ENCODE measurements around the gene GPR32.
A peak's percentile ranks its signal among the peaks of the same experiment; 100 is the strongest.
"Not testable (repeated sequence)": the region's sequence is repeated elsewhere in the genome, so short reads cannot be mapped to it uniquely, and the experiment has no call there.

Gene GPR32, protein sequence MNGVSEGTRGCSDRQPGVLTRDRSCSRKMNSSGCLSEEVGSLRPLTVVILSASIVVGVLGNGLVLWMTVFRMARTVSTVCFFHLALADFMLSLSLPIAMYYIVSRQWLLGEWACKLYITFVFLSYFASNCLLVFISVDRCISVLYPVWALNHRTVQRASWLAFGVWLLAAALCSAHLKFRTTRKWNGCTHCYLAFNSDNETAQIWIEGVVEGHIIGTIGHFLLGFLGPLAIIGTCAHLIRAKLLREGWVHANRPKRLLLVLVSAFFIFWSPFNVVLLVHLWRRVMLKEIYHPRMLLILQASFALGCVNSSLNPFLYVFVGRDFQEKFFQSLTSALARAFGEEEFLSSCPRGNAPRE

GRCh38 chr19:50770164-50770563 is at the start of gene GPR32:
Gene GPR32 (plus strand): TSS chr19:50770464. CDS start chr19:50770601, 137 bp downstream.
- DNase-seq: not testable (repeated sequence)

DNA sequence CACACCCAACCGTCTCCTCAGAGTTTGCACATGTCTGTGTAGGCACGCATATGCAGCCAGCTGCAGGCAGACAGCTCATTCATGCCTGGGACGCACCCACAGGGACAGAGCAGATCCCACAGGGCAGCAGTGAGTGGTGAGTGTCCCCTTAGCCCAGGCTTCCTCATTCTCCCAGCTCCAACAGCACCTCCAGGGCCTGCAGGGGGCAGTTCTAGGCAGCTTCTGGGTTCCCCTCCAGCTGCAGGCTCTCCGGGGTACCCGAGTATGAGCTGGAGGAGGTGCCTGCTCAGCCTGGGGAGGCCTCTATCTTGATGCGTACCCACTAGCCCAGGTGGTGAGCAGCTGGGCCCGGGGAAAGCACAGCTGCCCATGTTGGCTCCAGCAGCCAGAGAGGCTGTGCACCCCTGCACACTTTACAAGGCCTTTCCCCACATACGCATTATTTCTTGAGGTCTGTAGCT is 49.3 kb upstream of the GPR32 start:
- no peak for DNase-seq

DNA sequence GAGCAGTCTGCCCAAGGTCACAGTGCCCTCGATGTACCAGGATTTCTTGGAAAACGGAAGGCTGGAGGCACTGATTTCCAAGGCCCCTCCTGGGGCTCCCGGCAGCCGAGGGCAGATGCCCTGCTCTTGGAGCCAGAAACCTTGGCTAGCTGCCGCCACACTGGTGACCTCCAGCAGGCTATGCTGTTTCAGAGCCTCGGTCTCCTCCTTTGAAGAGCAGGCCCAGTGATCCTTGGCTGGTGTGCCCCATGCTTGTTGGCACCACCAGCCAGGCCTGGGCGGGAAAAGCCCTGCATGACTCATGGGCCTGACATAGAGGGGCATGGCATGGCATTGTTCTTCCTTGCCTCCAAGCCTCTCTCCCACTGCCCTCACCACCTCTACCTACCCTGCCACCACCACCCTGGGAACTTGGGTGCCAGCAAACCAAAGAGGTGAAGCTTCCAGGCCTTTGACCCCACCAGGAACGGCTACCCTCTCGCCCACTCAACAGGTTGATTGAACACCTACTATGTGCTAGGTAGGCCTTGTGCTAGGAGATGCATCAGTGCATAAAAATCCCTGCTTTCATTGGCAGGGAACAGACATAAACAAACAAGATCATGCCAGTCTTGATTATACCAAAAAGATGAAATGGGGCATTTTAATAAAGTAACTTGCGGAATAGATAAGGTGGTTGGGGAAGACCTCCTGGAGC is 48.7 kb upstream of the GPR32 start:
- no peak for DNase-seq

GRCh38 chr19:50722201-50723013 is 47.9 kb upstream of the GPR32 start:
- DNase-seq: no peak

DNA sequence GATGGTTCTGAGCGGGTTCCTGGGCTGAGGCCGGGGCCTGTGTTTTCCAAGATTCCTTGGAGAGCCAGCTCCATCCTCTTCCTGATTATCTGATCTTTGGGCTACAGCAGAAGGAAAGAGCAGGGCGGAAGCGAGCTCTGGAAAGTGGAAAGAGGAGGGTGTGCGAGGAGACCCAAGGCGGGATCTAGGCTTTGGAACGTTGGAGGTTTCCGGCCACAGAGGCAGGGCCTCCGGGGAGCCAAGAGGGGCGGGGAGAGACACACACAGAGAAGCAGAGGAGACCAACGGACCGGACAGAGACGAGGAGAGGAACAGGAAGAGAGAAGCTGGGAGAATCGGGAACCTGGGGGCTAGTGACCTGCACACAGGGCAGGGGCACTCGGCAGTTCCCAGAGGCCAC is 47.2 kb upstream of the GPR32 start, which contains the start of gene CLEC11A:
CLEC11A (plus strand) TSS at position 296 of the 400 bp plus-strand sequence. CDS start 162 bp downstream, outside the sequence.
- DNase-seq: no peak

DNA sequence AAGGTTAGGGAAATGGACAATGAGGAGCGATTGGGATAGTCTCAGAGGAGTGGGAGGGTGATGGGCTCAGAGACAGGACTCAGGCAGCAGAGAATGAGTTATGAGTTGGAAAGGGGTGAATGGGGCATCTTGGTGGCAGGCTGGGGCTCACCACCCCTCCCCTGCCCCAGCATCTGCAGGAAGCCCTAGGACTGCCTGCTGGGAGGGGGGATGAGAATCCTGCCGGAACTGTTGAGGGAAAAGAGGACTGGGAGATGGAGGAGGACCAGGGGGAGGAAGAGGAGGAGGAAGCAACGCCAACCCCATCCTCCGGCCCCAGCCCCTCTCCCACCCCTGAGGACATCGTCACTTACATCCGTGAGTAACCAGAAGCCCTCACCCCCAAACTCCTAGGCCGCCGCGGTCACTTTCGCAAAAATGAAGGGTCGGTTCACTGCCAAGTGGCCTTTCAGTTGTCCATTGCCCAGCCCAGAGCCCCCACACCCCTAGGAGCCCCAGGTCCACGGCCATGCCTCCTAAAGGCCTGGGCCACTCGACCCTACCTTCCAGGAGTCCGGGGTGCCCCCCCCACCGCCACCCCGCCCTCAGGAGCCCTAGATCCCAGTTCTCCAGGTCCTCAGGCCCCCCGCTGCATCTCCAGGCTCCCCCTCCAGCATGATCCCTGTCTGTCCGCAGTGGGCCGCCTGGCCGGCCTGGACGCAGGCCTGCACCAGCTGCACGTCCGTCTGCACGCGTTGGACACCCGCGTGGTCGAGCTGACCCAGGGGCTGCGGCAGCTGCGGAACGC is 46.3 kb upstream of the GPR32 start:
- no peak for DNase-seq

DNA sequence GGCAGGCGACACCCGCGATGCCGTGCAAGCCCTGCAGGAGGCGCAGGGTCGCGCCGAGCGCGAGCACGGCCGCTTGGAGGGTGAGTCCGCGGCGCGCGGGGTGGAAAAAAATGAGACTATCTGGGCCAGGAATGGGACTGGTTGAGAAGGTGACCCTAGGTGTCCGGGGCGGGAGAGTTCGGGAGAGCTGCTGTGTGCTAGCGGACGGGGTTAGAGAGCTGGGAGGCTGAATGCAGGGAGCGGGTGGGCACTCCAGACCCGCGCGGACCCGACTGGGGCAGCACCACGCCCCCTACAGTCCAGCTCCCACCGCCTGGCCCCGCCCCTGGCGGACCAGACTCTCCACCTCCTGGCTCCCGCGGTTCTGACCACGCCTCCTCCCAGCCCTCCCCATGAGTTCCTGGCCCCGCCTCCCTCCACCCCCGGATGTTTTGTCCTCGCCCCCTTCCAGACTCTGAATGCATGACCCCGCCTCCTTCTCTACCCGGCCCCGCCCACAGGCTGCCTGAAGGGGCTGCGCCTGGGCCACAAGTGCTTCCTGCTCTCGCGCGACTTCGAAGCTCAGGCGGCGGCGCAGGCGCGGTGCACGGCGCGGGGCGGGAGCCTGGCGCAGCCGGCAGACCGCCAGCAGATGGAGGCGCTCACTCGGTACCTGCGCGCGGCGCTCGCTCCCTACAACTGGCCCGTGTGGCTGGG is 45.6 kb upstream of the GPR32 start:
- peak; percentile 96 for DNase-seq

- no peak for DNase-seq
Measured at GRCh38 chr19:50725218-50725910, 44.9 kb upstream of the GPR32 start.

DNA sequence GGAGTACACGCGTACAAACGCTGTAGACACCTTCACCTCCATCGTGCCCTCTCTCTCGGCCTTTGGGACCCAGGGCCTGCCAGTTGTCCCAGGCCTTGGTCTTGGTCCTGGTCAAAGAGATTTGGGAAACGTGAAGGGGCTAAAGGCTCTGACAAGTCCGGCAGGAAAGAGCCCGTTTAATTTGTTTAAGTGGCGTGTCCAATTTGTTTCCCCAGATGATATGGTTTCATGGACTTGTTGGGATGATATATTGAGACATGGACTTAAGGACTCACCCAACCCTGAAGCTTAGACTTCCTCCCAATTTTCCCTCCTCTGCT is 44.4 kb upstream of the GPR32 start:
- no peak for DNase-seq

DNA sequence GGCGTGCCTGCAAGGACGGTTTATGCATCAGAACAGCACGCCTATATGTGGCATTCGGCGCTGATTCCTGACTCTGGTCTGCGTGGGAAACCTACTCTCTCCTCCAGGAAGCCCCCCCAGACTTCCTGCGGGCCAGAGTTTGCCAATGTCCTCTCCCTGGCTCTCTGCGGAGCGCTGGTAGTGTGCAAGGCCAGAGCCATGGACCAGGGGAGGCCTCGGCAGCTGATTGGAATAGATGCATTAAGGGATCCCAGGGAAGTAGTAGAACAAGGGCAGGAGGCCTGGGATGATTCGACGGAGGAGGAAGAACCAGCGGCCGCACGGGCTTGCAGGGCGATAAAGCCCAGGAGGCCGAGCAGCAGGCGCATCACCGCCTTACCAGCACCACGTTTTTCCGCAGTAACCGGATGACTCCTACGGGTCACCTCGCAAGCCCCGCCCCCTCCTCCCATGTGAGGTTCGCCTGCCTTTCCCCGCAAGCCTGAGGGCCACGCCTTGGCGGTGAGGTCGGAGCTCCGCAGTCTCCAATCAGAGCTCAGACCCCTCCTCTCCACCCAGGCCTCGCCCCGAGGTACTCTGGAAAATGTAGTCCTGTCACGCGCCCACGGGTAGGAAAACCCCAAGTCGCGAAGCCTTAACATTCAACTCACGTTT is 42.1 kb upstream of the GPR32 start:
- DNase-seq: no peak

DNA sequence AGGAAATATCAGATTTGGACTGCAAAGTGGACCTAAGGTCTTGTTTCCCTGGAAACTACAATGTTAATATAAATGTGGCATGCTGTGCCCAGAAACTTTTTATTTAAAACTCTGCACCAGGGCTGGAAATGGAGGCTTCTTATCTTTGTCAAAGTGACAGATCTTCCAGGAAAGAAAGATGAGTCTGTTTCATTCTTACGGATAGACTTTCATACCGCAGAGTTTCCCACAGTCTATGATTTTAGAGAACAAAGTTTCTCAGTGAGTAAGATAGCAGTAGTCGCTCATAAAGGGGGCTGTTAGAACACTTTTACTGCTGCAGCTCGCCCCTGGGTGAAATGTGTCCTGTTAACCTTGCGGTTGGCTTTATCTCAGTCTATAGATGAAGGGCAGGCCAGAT is 40.4 kb upstream of the GPR32 start:
- no peak for DNase-seq

- no peak for DNase-seq
Measured at GRCh38 chr19:50735869-50736268, 34.4 kb upstream of the GPR32 start.

GRCh38 chr19:50736338-50736737 is 33.9 kb upstream of the GPR32 start:
- DNase-seq: no peak

DNA sequence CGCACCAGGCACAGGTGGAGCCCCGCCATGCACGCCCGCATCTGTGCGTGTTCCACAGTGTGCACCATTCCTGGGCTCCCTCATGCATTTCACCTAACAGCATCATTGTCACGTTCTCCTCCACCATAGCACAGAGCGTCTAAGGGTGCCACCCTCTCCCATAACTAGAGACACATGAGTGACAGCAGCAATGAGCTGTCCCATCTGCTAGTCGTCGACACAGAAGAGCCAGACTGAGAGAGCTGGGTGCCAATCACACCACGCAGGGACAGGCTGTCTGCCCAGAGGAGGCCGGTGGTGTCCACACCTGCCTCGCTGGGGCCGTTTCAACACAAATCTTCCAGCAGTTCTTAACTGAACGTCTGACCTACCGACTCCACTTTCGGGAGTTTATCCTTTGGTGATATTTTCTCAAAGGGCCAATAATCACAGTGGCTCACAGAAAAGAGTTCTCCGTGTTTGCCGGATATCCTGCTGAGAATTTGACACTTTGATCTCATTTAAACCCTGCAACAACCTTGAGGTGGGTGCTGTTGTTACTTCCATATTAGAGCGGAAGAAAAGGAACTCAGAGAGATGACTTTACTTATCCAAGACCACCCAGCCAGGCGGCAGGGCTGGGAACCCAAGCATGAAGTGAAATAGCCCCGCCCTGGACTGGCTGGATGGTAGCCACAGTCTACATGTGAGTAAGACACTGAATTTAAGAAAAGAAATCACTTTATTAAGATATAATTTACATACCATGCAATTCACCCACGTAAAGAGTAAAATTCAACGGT is 30.9 kb upstream of the GPR32 start:
- DNase-seq: no peak

DNA sequence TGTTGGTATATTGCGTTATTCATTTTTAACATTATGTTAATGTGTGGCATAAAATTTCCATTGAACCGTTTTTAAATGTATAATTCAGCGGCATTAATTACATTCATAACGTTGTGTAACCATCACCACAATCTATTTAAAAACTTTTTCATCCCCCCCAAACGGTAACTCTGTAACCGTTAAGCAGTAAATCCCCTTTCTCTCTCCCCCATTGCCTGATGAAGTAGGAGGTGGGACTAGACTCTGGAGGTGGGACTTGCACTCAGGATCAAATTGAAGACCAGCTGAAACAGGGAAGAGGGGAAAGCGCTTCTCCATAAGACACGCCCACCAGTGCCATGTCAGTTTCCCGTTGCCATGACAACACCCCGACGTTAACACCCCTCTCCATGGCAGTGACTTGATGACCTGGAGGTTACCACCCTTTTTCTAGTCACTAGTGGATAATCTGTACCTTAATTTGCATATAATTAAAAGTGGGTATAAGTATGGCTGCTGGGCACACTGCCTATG is 30.3 kb upstream of the GPR32 start:
- DNase-seq: no peak

DNA sequence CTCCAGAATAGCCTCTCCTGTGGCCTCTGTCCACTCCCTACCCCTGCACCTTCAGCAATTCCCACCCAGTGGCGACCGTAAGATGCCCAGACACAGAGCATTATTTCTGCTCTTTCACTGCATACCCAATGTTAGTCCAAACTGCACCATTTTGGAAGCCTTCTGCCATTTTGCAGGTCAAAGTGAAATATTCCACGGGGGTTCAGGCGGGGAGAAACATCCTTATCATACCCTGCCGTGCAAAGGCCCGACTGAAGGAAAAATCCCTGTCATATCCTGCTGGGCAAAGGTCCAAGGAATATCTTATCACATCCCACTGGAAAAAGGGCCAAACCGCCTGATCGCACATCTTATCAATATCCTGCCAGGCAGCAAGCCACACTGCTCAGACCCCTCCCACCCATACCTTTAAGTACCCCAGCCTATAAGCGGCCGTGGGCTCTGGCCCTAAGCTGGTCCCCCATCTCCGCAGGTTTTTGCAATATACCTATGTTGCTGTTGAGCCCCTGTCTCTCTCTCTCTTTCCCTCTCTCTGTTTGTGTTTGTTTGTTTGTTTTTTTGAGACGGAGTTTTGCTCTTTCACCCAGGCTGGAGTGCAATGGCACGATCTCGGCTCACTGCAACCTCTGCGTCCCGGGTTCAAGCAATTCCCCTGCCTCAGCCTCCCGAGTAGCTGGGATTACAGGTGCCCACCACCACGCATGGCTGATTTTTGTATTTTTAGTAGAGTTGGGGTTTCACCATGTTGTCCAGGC is 28.9 kb upstream of the GPR32 start:
- no peak for DNase-seq

GRCh38 chr19:50743537-50743936 is 26.7 kb upstream of the GPR32 start:
- DNase-seq: no peak

DNA sequence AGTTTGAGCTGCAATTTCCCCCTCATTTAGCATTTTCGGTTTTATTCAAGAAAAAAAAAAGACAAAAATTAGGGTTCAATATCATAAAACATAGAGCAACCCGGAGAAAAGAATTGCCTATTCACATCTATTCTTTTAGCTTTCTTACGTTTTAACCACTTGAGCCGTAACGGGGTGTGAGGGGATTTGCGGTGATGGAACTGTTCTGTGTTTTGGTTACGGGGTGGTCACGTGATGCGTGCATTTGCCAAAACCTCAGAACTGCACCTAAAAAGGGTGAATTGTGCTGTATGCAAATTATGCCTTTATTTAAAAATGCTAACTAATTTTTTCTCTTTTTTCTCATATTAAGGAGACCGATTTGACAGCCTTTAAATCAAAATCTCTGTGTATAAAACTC is 25.0 kb upstream of the GPR32 start:
- DNase-seq: no peak

GRCh38 chr19:50747141-50747540 is 23.1 kb upstream of the GPR32 start:
- DNase-seq: not testable (repeated sequence)
